ENCODE results near the gene RTP5.
A peak's percentile ranks its signal among the peaks of the same experiment; 100 is the strongest.

RTP5 gene

GRCh38 chr2:241844066-241844728 lies 25.3 kb upstream of the RTP5 start:
- peak; percentile 42 to 66 (median 50) for DNase-seq

- no peak for DNase-seq
Observed at GRCh38 chr2:241844831-241845578, 24.5 kb upstream of the RTP5 start.

GRCh38 chr2:241846406-241846805 lies 23.1 kb upstream of the RTP5 start:
- DNase-seq, result no peak

GRCh38 chr2:241848761-241849615 lies 20.5 kb upstream of the RTP5 start:
- DNase-seq, result no peak

GRCh38 chr2:241849616-241850543 lies 19.6 kb upstream of the RTP5 start:
- DNase-seq, result no peak

GRCh38 chr2:241850544-241851324 lies 18.8 kb upstream of the RTP5 start:
- no peak for DNase-seq

GRCh38 chr2:241851325-241852115 lies 18.0 kb upstream of the RTP5 start:
- no peak for DNase-seq

GRCh38 chr2:241852116-241852980 lies 17.2 kb upstream of the RTP5 start:
- no peak for DNase-seq

- DNase-seq, result no peak
Observed at GRCh38 chr2:241852981-241853631, 16.4 kb upstream of the RTP5 start.

- DNase-seq, result no peak
Observed at GRCh38 chr2:241853651-241854341, 15.7 kb upstream of the RTP5 start.

GRCh38 chr2:241854342-241855244 lies 14.9 kb upstream of the RTP5 start:
- DNase-seq, result no peak

GRCh38 chr2:241855245-241855887 lies 14.2 kb upstream of the RTP5 start:
- no peak for DNase-seq

- DNase-seq, result no peak
Observed at GRCh38 chr2:241855888-241856422, 13.6 kb upstream of the RTP5 start.

GRCh38 chr2:241857041-241857541 lies 12.4 kb upstream of the RTP5 start:
- no peak for DNase-seq

- no peak for DNase-seq
Observed at GRCh38 chr2:241857572-241858121, 11.9 kb upstream of the RTP5 start.
